HepG2 (cell line): ENCODE measurements around the gene SAMD8.

Experiments used
- CHD2 ChIP-seq: IDR thresholded peaks from 2 replicates; pipeline ENCODE4 v1.6.1; 2011; ENCODE audit warnings: low read depth, low read length, improper control_type of control experiment
- FOXK2 ChIP-seq: fragments of 450-650 bp; IDR thresholded peaks from 2 replicates; pipeline ENCODE4 v1.6.1; 2016
- FOXM1 ChIP-seq: sonication (generic); formaldehyde crosslinking; IDR thresholded peaks from 2 replicates; pipeline ENCODE4 v1.5.0; 2020; ENCODE audit warnings: missing genetic modification reagents
- ZFX ChIP-seq: sonication (generic); formaldehyde crosslinking; IDR thresholded peaks from 2 replicates; pipeline ENCODE4 v1.4.0; 2020; ENCODE audit warnings: mild to moderate bottlenecking, low read depth, missing genetic modification reagents, moderate library complexity
- ZNF335 ChIP-seq: sonication (generic); formaldehyde crosslinking; IDR thresholded peaks from 2 replicates; pipeline ENCODE4 v1.4.0; 2020; ENCODE audit warnings: missing genetic modification reagents
- ZNF678 ChIP-seq: sonication (generic); formaldehyde crosslinking; IDR thresholded peaks from 2 replicates; pipeline ENCODE4 v1.4.0; 2020; ENCODE audit warnings: mild to moderate bottlenecking, missing genetic modification reagents
- TF ChIP-seq, protein P1 (sequence below): sonication (generic); formaldehyde crosslinking; IDR thresholded peaks from 2 replicates; pipeline ENCODE4 v1.5.0; 2020; ENCODE audit warnings: mild to moderate bottlenecking, missing genetic modification reagents, moderate library complexity

- TF ChIP-seq ZNF678 (CRISPR knock-in tag) (no peak), FOXK2 (no peak), ZNF335 (no peak), FOXM1 (CRISPR knock-in tag) (no peak), ZFX (no peak), CHD2 (no peak)
- TF ChIP-seq, protein P1, sequence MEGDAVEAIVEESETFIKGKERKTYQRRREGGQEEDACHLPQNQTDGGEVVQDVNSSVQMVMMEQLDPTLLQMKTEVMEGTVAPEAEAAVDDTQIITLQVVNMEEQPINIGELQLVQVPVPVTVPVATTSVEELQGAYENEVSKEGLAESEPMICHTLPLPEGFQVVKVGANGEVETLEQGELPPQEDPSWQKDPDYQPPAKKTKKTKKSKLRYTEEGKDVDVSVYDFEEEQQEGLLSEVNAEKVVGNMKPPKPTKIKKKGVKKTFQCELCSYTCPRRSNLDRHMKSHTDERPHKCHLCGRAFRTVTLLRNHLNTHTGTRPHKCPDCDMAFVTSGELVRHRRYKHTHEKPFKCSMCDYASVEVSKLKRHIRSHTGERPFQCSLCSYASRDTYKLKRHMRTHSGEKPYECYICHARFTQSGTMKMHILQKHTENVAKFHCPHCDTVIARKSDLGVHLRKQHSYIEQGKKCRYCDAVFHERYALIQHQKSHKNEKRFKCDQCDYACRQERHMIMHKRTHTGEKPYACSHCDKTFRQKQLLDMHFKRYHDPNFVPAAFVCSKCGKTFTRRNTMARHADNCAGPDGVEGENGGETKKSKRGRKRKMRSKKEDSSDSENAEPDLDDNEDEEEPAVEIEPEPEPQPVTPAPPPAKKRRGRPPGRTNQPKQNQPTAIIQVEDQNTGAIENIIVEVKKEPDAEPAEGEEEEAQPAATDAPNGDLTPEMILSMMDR (CRISPR knock-in tag): no peak
These were observed 38.7 kb upstream of the SAMD8 start for GRCh38 chr10:75072727-75073126.
